ENCODE results near the gene ODC1.

GRCh38 chr2:10457846-10458598, 9.9 kb upstream of the ODC1 start:
- TF ChIP-seq EZH2 (IDR thresholded peaks at IDR 0.05; ENCODE audit: borderline replicate concordance, low read depth, low read length, severe bottlenecking) (no peak), CTCF (IDR thresholded peaks at IDR 0.05; ENCODE audit: borderline replicate concordance, extremely low read depth, low read length, poor library complexity, severe bottlenecking) (no peak)
